ENCODE measurements around the gene TRIM49B. TPM values are rescaled to one million over a fixed set of nuclear protein-coding genes. Genes with fewer than 3 reads are reported as not detected.
"Not testable (repeated sequence)": the region's sequence is repeated elsewhere in the genome, so short reads cannot be mapped to it uniquely, and the experiment has no call there.

TRIM49B gene
- total RNA-seq, result not detected
- long read RNA-seq, result 0 reads

- intact Hi-C loops (cut with DNase I); ATAC-seq (ENCODE audit: poor library complexity); DNase-seq: not testable (repeated sequence)
These were observed at the start of gene TRIM49B for GRCh38 chr11:49028523-49028922. TRIM49B (plus strand) TSS chr11:49028823; CDS start chr11:49031600, 2,777 bp downstream.

- not testable (repeated sequence) for ATAC-seq (ENCODE audit: poor library complexity)
These were observed 44.8 kb upstream of the TRIM49B start, which contains the start of gene TRIM51G for GRCh38 chr11:48983785-48984184. TRIM51G (minus strand) TSS chr11:48983885; CDS start chr11:48981695, 2,190 bp downstream.

GRCh38 chr11:49048229-49048628, 19.6 kb downstream of the TRIM49B start:
- intact Hi-C loops (cut with DNase I); DNase-seq; ATAC-seq (ENCODE audit: poor library complexity): not testable (repeated sequence)

More at GRCh38 chr11:48983785-48984184, 44.8 kb upstream of the TRIM49B start, which contains the start of gene TRIM51G:
- DNase-seq; intact Hi-C loops (cut with DNase I): not testable (repeated sequence)

- ATAC-seq (ENCODE audit: poor library complexity); intact Hi-C loops (cut with DNase I); DNase-seq: not testable (repeated sequence)
These were observed 21.2 kb downstream of the TRIM49B start for GRCh38 chr11:49049821-49050220.

GRCh38 chr11:49059012-49059411, 30.4 kb downstream of the TRIM49B start, which contains the start of gene TRIM64C:
TRIM64C (minus strand) TSS chr11:49059112; CDS start chr11:49059112, 0 bp downstream.
- DNase-seq; ATAC-seq (ENCODE audit: poor library complexity); intact Hi-C loops (cut with DNase I): not testable (repeated sequence)

GRCh38 chr11:49069897-49070296, 41.3 kb downstream of the TRIM49B start:
- ATAC-seq (ENCODE audit: poor library complexity); DNase-seq; intact Hi-C loops (cut with DNase I): not testable (repeated sequence)

Other genes with a start within 250 kb of the TRIM49B start
- not detected for gene TRIM51G, start 44.9 kb upstream of the TRIM49B start, total RNA-seq
- not detected for gene TRIM64C, start 30.3 kb downstream of the TRIM49B start, total RNA-seq
- 0.27 TPM for gene FOLH1, start 179.8 kb downstream of the TRIM49B start, total RNA-seq